MM.1S (cell line): ENCODE results near the gene GRID2IP.

Source experiments
- CTCF ChIP-seq: fragments of 300-600 bp; sonication (generic); IDR thresholded peaks from 2 replicates; pipeline ENCODE4 v1.5.1; 2016; ENCODE audit warnings: antibody characterized with exemption, low read length, mixed read lengths
- EZH2 ChIP-seq: fragments of 300-600 bp; sonication (generic); optimal IDR thresholded peaks from 2 replicates; pipeline ENCODE3; 2017; ENCODE audit warnings: low read depth, mild to moderate bottlenecking, antibody characterized with exemption, low read length, mixed read lengths

- no peak for TF ChIP-seq CTCF
- no peak for TF ChIP-seq EZH2
Observed at GRCh38 chr7:6487184-6487545, 64.1 kb downstream of the GRID2IP start.
